HCT116 (cell line): ENCODE measurements around the gene MEN1. TPM values are rescaled to one million over a fixed set of nuclear protein-coding genes. Genes with fewer than 3 reads are reported as not detected.

ENCODE experiments used
- ATAC-seq: fragments of 200-7000 bp; cut with Tn5 transposase; 2 replicates; pipeline ENCODE4 v1.9.1; 2020; ENCODE audit warnings: mild to moderate bottlenecking, moderate library complexity
- BruUV-seq: library from RNA; stranded (reverse); fragments of 400-500 nt; replicated peaks from 2 replicates; lab custom pipeline; 2021; lab: Mats Ljungman, UMichigan
- CTCF ChIA-PET: fragments of 300-600 bp; sonication (Branson Sonifier 250); formaldehyde crosslinking; loops from one replicate; lab custom pipeline; 2021; ENCODE audit warnings: antibody characterized with exemption; lab: Charles Lee
- POLR2A ChIA-PET: fragments of 300-600, 350-600 bp; sonication (Branson Sonifier 250); formaldehyde crosslinking; loops from one replicate; lab custom pipeline; 2021; ENCODE audit warnings: antibody characterized with exemption; lab: Charles Lee
- RAD21 ChIA-PET, 2 experiments: fragments of 300-600 bp; sonication (Branson Sonifier 250); formaldehyde crosslinking; loops; one replicate each; lab custom pipeline; 2023; ENCODE audit warnings: low total read pairs in 2 of 2; ENCODE audit not compliant: uncharacterized antibody in 2 of 2, unreplicated experiment in 2 of 2, low non-redundant PET in 1 of 2; lab: Charles Lee
- DNase-seq: peaks from one replicate; pipeline ENCODE4 v3.0.0-alpha.2; 2010; ENCODE audit warnings: low read depth, low spot score
- H2AFZ ChIP-seq: fragments of 200-600 bp; shearing (Covaris generic), sonication (generic); 2 replicates; pipeline ENCODE4 v1.6.1; 2017; ENCODE audit warnings: low read depth, mixed run types, mixed read lengths, antibody characterized with exemption, low read length; ENCODE audit not compliant: poor library complexity, severe bottlenecking
- H3K27ac ChIP-seq: 2 replicates; pipeline ENCODE4 v1.5.1; 2012; ENCODE audit warnings: low read depth, low read length
- H3K27me3 ChIP-seq: fragments of 200-600 bp; sonication (generic); 2 replicates; pipeline ENCODE4 v1.6.1; 2016; ENCODE audit warnings: mixed run types, low read length, mixed read lengths; ENCODE audit not compliant: insufficient read depth
- H3K36me3 ChIP-seq, 2 experiments: fragments of 200-500 bp in 1 of 2; fragments of 200-600 bp in 1 of 2; sonication (Bioruptor generic) in 1 of 2; sonication (generic) in 1 of 2; 2 replicates each; pipeline versions ENCODE4 v1.5.1 to v1.6.1; 2014 to 2016; ENCODE audit warnings: low read length in 2 of 2, inconsistent platforms in 1 of 2, mixed read lengths in 1 of 2, mixed run types in 1 of 2; ENCODE audit not compliant: insufficient read depth in 2 of 2, control insufficient read depth in 1 of 2
- H3K4me1 ChIP-seq, 2 experiments: fragments of 200-600 bp in 1 of 2; sonication (generic) in 1 of 2; 2 replicates each; pipeline versions ENCODE4 v1.5.1 to v1.6.1; 2012 to 2017; ENCODE audit warnings: low read length in 2 of 2, inconsistent platforms in 1 of 2, mild to moderate bottlenecking in 1 of 2, mixed read lengths in 1 of 2, mixed run types in 1 of 2, moderate library complexity in 1 of 2; ENCODE audit not compliant: insufficient read depth in 2 of 2, control insufficient read depth in 1 of 2
- H3K4me2 ChIP-seq: fragments of 200-600 bp; sonication (generic); 2 replicates; pipeline ENCODE4 v1.6.1; 2017; ENCODE audit warnings: mixed run types, low read length, mixed read lengths
- H3K4me3 ChIP-seq, 2 experiments: fragments of 200-600 bp in 1 of 2; sonication (generic) in 1 of 2; replicated peaks in 1 of 2; 2 replicates each; pipeline ENCODE4 v1.5.1; 2011 to 2016; ENCODE audit warnings: low read length in 2 of 2, control low read depth in 1 of 2, low read depth in 1 of 2, mild to moderate bottlenecking in 1 of 2, mixed read lengths in 1 of 2, mixed run types in 1 of 2
- H3K79me2 ChIP-seq: fragments of 200-600 bp; sonication (generic); 2 replicates; pipeline ENCODE4 v1.6.1; 2017; ENCODE audit warnings: mild to moderate bottlenecking, mixed run types, low read length, moderate library complexity, mixed read lengths; ENCODE audit not compliant: insufficient read depth
- H3K9ac ChIP-seq: fragments of 200-600 bp; sonication (generic); 2 replicates; pipeline ENCODE4 v1.6.1; 2016; ENCODE audit warnings: low read length, mixed read lengths
- H3K9me2 ChIP-seq: fragments of 200-600 bp; sonication (generic), shearing (Covaris generic); 2 replicates; pipeline ENCODE4 v1.6.1; 2017; ENCODE audit warnings: mixed run types, mild to moderate bottlenecking, moderate library complexity; ENCODE audit not compliant: insufficient read depth
- H3K9me3 ChIP-seq, 2 experiments: fragments of 200-500 bp in 1 of 2; fragments of 200-600 bp in 1 of 2; sonication (Bioruptor generic) in 1 of 2; sonication (generic) in 1 of 2; 2 replicates each; pipeline ENCODE4 v1.6.1; 2014 to 2017; ENCODE audit warnings: low read length in 2 of 2, mixed read lengths in 2 of 2, inconsistent platforms in 1 of 2, low read depth in 1 of 2, mild to moderate bottlenecking in 1 of 2, mixed run types in 1 of 2, moderate library complexity in 1 of 2; ENCODE audit not compliant: control insufficient read depth in 1 of 2, insufficient read depth in 1 of 2
- H4K20me1 ChIP-seq: fragments of 200-600 bp; sonication (generic), shearing (Covaris generic); 2 replicates; pipeline ENCODE4 v1.6.1; 2017; ENCODE audit warnings: mixed run types, mild to moderate bottlenecking, moderate library complexity; ENCODE audit not compliant: insufficient read depth
- CTCF ChIP-seq, 3 experiments: fragments of 200-600 bp in 1 of 3; sonication (generic) in 1 of 3; IDR thresholded peaks in 2 of 3; conservative IDR thresholded peaks in 1 of 3; 2 replicates each; pipeline ENCODE4 v1.5.1; 2012 to 2017; ENCODE audit warnings: low read depth in 2 of 3, low read length in 2 of 3, antibody characterized with exemption in 1 of 3, borderline replicate concordance in 1 of 3, control low read depth in 1 of 3, mild to moderate bottlenecking in 1 of 3, mixed read lengths in 1 of 3, mixed run types in 1 of 3, moderate library complexity in 1 of 3; ENCODE audit not compliant: insufficient read depth in 1 of 3
- EZH2 ChIP-seq: fragments of 200-600 bp; sonication (generic); IDR thresholded peaks from 2 replicates; pipeline ENCODE4 v1.6.1; 2017; ENCODE audit warnings: antibody characterized with exemption, mixed run types
- EZH2phosphoT487 ChIP-seq: fragments of 200-600 bp; IDR thresholded peaks from 2 replicates; pipeline ENCODE4 v1.6.1; 2018; ENCODE audit warnings: antibody characterized with exemption, borderline replicate concordance
- FOSL1 ChIP-seq: IDR thresholded peaks from 2 replicates; pipeline ENCODE4 v1.6.1; 2012; ENCODE audit warnings: low read depth
- POLR2AphosphoS5 ChIP-seq: IDR thresholded peaks from 2 replicates; pipeline ENCODE4 v1.6.1; 2011; ENCODE audit warnings: mild to moderate bottlenecking, low read depth, low read length, moderate library complexity
- SP1 ChIP-seq: IDR thresholded peaks from 2 replicates; pipeline ENCODE4 v1.6.1; 2012; ENCODE audit warnings: low read depth
- YY1 ChIP-seq: IDR thresholded peaks from 2 replicates; pipeline ENCODE4 v1.6.1; 2011; ENCODE audit warnings: low read length, low read depth, moderate library complexity, mild to moderate bottlenecking; ENCODE audit not compliant: insufficient replicate concordance; ENCODE audit errors: extremely low read depth
- intact Hi-C: fragments of 100-400 bp; cut with micrococcal nuclease; formaldehyde crosslinking; loops from 2 replicates; pipeline ENCODE4 v1.10.0; 2022
- total RNA-seq: library from RNA; stranded (reverse); gene quantifications from one replicate; pipeline ENCODE4 v1.2.1, GENCODE V29; 2021; ENCODE audit not compliant: unreplicated experiment

MEN1 gene
- total RNA-seq, 1 experiment from 2014 or later = 62.1 TPM

GRCh38 chr11:64786308-64786707 lies 24.0 kb downstream of the MEN1 start:
- no peaks in the 10 kb centered on the region for H3K36me3 ChIP-seq
- TF ChIP-seq EZH2 (no peak), POLR2AphosphoS5 (no peak), CTCF (IDR thresholded peaks at IDR 0.05 in 2 of 3, conservative IDR thresholded peaks at IDR 0.05 in 1 of 3; ENCODE audit: borderline replicate concordance in 1 of 3, insufficient read depth in 1 of 3, low read depth in 2 of 3, low read length in 2 of 3) (no peak), FOSL1 (no peak), YY1 (no peak), EZH2phosphoT487 (no peak), SP1 (no peak)
- TF ChIP-seq, all 23 proteins: peak for 0
- no peaks in the 10 kb centered on the region for H3K9me3 ChIP-seq
- ChIA-PET CTCF (interaction anchor here (1.7 kb wide), 1 partner anchor 61 kb away, joined by 3 read pairs; no protein-coding TSS in a partner anchor), POLR2A (interaction anchor here (1.3 kb wide), 1 partner anchor 50 kb away, joined by 3 read pairs; no protein-coding TSS in a partner anchor), RAD21 (no interaction called here)
- H3K27ac ChIP-seq = no peak overlapping the region
- DNase-seq (no peak), ATAC-seq (no peak)
- H3K4me1 ChIP-seq = peaks cover 2 to 14% of the 10 kb centered on the region in 2 experiments; a peak in 3 of 4 replicates
- intact Hi-C loops = loop anchor here (2.0 to 5.0 kb wide), 4 partner anchors 56 to 331 kb away; partner anchors contain the start of genes ARL2, CDC42BPG and ZNHIT2
- no peak overlapping the region for H3K4me2 ChIP-seq
- no peaks in the 10 kb centered on the region for H3K79me2 ChIP-seq
- no peaks in the 10 kb centered on the region for H3K9me2 ChIP-seq
- no peaks in the 10 kb centered on the region for H4K20me1 ChIP-seq
- no peak overlapping the region for H2AFZ ChIP-seq
- no TSS peak for BruUV-seq
- H3K27me3 ChIP-seq = no peaks in the 10 kb centered on the region
- no peak overlapping the region for H3K9ac ChIP-seq
- H3K4me3 ChIP-seq = no peak overlapping the region
